Measurements from ENCODE around the gene SAC3D1.

The SAC3D1 gene

DNA sequence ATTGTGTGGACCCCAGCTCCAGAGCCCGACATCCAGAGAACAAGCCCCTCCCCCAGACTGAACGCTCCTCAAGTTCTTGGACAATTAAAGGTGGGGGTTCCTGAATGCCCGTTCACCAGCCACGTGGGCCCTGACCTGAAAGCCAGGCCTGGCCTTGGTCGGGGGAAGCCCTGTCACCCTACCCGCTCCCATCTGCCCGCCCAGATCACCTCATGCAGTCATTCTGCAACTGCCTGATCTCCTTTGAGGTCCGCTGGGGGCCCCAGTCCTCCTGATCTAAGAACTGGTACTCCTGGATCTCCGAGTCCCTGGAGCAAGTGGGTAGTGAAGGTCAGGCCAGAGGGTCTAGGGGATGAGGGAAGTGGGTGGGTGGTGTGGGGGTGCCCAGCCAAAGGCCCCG is 26.4 kb downstream of the SAC3D1 start:
- Histone ChIP-seq H3K4ac (ENCODE audit: low read depth, low read length) (no peak overlapping the region), H3K79me2 (ENCODE audit: control insufficient read depth, insufficient read depth, low read length, poor library complexity) (no peaks in the 10 kb centered on the region), H3K27me3 (ENCODE audit: insufficient read depth, low read length) (no peaks in the 10 kb centered on the region), H2BK5ac (ENCODE audit: low read depth, low read length, poor library complexity) (no peak overlapping the region), H2AFZ (ENCODE audit: insufficient read depth, low read length, poor library complexity) (no peak overlapping the region), H3K4me2 (ENCODE audit: low read length) (no peak overlapping the region), H3K27ac (ENCODE audit: low read depth, low read length) (no peak overlapping the region), H3K9me3 (ENCODE audit: insufficient read depth, low read depth, low read length) (no peaks in the 10 kb centered on the region), H4K91ac (ENCODE audit: low read depth, low read length) (no peak overlapping the region), H3K23ac (ENCODE audit: low read length) (no peak overlapping the region), H3K9ac (ENCODE audit: low read length) (no peak overlapping the region), H3K4me1 (ENCODE audit: control insufficient read depth in 1 of 2, insufficient read depth in 2 of 2, low read length in 2 of 2) (peaks cover 8 to 10% of the 10 kb centered on the region in 2 experiments), H3K4me3 (ENCODE audit: low read depth, low read length) (no peak overlapping the region), H3K14ac (ENCODE audit: low read length) (no peak overlapping the region), H2BK120ac (ENCODE audit: insufficient read depth, low read length, poor library complexity) (no peak overlapping the region), H2BK12ac (ENCODE audit: low read length) (no peak overlapping the region), H2AK5ac (ENCODE audit: low read length) (no peak overlapping the region), H3K36me3 (ENCODE audit: control insufficient read depth in 1 of 2, insufficient read depth in 2 of 2, low read length in 2 of 2) (no peaks in the 10 kb centered on the region), H3K79me1 (ENCODE audit: low read length) (no peaks in the 10 kb centered on the region), H3K18ac (ENCODE audit: low read length) (no peak overlapping the region), H4K12ac (ENCODE audit: low read depth, low read length) (no peak overlapping the region), H4K8ac (ENCODE audit: low read depth, low read length) (no peak overlapping the region)
- whole genome bisulfite sequencing (ENCODE audit: extremely low coverage, insufficient coverage, insufficient read length), result no CpG with 5 or more reads among the region's 10 CpGs
- no peak for DNase-seq

DNA sequence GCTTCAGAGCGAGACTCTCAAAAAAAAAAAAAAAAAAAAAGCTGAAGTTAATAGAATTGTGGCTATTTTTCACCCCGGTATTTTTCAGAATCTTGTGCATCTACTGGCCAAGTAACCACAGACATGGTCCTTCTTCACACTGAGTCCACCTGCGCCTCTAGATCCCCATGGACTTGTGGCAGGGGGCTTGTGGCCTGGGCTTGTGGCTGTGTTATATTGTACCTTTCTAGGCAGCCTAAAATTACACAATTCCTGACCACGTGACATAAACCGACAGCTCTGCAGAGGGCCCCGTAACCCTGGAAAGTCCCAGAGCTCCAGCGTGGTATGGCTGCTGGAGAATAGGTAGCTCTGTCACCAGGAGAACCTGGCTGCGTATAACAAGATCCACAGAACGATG is 28.2 kb downstream of the SAC3D1 start:
- Histone ChIP-seq H2BK12ac (ENCODE audit: low read length) (no peak overlapping the region), H3K27ac (ENCODE audit: low read depth, low read length) (no peak overlapping the region), H3K4me3 (ENCODE audit: low read depth, low read length) (no peak overlapping the region), H3K18ac (ENCODE audit: low read length) (no peak overlapping the region), H2BK5ac (ENCODE audit: low read depth, low read length, poor library complexity) (no peak overlapping the region), H4K12ac (ENCODE audit: low read depth, low read length) (no peak overlapping the region), H3K9me3 (ENCODE audit: insufficient read depth, low read depth, low read length) (no peaks in the 10 kb centered on the region), H3K36me3 (ENCODE audit: control insufficient read depth in 1 of 2, insufficient read depth in 2 of 2, low read length in 2 of 2) (no peaks in the 10 kb centered on the region), H3K9ac (ENCODE audit: low read length) (no peak overlapping the region), H3K4me2 (ENCODE audit: low read length) (no peak overlapping the region), H4K91ac (ENCODE audit: low read depth, low read length) (no peak overlapping the region), H3K79me1 (ENCODE audit: low read length) (no peaks in the 10 kb centered on the region), H2AK5ac (ENCODE audit: low read length) (no peak overlapping the region), H3K14ac (ENCODE audit: low read length) (no peak overlapping the region), H2AFZ (ENCODE audit: insufficient read depth, low read length, poor library complexity) (no peak overlapping the region), H3K27me3 (ENCODE audit: insufficient read depth, low read length) (no peaks in the 10 kb centered on the region), H3K4ac (ENCODE audit: low read depth, low read length) (no peak overlapping the region), H2BK120ac (ENCODE audit: insufficient read depth, low read length, poor library complexity) (no peak overlapping the region), H4K8ac (ENCODE audit: low read depth, low read length) (no peak overlapping the region), H3K79me2 (ENCODE audit: control insufficient read depth, insufficient read depth, low read length, poor library complexity) (no peaks in the 10 kb centered on the region), H3K23ac (ENCODE audit: low read length) (no peak overlapping the region), H3K4me1 (ENCODE audit: control insufficient read depth in 1 of 2, insufficient read depth in 2 of 2, low read length in 2 of 2) (peaks cover 8 to 10% of the 10 kb centered on the region in 2 experiments)
- DNase-seq, result no peak
- WGBS (ENCODE audit: extremely low coverage, insufficient coverage, insufficient read length), result no CpG with 5 or more reads among the region's 9 CpGs

DNA sequence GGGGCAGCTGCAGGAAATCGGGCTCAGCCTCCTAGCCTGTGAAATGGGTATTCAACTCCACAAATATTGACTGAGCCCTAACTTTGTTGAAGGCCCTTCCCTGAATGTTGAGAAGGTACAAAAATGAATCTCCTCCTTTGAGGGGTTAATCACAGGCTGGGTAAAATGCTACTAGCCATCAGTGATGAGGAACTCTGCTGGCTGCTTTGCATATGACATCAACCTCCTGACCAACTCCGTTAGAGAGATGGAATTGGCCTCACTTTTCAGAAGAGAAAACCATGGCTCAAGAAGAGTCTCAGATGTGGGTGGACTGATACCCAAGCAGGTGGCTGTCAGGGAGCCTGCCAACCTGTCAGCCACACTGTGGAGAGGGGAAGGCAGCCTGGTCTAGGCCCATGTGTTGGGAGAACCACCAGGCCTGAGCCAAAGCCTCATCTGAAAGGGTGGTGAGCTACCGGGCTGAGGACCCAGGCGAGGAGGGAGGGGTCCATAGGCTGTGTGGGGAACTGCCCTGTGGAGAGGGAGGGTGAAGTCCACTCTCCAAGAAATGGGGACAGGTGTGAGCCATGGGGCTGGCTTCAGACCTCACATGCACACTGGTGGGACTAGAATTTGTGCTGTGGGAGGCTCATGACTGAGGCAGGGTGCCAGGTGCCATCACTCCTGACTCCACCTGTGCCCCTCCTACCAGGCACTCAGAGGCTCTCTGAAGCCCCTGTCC is 31.1 kb downstream of the SAC3D1 start:
- Histone ChIP-seq H3K79me1 (ENCODE audit: low read length) (no peaks in the 10 kb centered on the region), H4K12ac (ENCODE audit: low read depth, low read length) (no peak overlapping the region), H2BK12ac (ENCODE audit: low read length) (no peak overlapping the region), H2BK5ac (ENCODE audit: low read depth, low read length, poor library complexity) (no peak overlapping the region), H2BK120ac (ENCODE audit: insufficient read depth, low read length, poor library complexity) (no peak overlapping the region), H3K9me3 (ENCODE audit: insufficient read depth, low read depth, low read length) (no peaks in the 10 kb centered on the region), H2AFZ (ENCODE audit: insufficient read depth, low read length, poor library complexity) (no peak overlapping the region), H3K14ac (ENCODE audit: low read length) (no peak overlapping the region), H3K23ac (ENCODE audit: low read length) (no peak overlapping the region), H3K18ac (ENCODE audit: low read length) (no peak overlapping the region), H2AK5ac (ENCODE audit: low read length) (no peak overlapping the region), H3K27me3 (ENCODE audit: insufficient read depth, low read length) (no peaks in the 10 kb centered on the region), H3K9ac (ENCODE audit: low read length) (no peak overlapping the region), H3K4me2 (ENCODE audit: low read length) (no peak overlapping the region), H3K79me2 (ENCODE audit: control insufficient read depth, insufficient read depth, low read length, poor library complexity) (no peaks in the 10 kb centered on the region), H3K4me3 (ENCODE audit: low read depth, low read length) (no peak overlapping the region), H4K91ac (ENCODE audit: low read depth, low read length) (no peak overlapping the region), H3K4me1 (ENCODE audit: control insufficient read depth in 1 of 2, insufficient read depth in 2 of 2, low read length in 2 of 2) (no peaks in the 10 kb centered on the region), H4K8ac (ENCODE audit: low read depth, low read length) (no peak overlapping the region), H3K4ac (ENCODE audit: low read depth, low read length) (no peak overlapping the region), H3K27ac (ENCODE audit: low read depth, low read length) (no peak overlapping the region), H3K36me3 (ENCODE audit: control insufficient read depth in 1 of 2, insufficient read depth in 2 of 2, low read length in 2 of 2) (peaks cover 5 to 6% of the 10 kb centered on the region in 2 experiments)
- WGBS (ENCODE audit: extremely low coverage, insufficient coverage, insufficient read length), result no CpG with 5 or more reads among the region's 4 CpGs
- no peak for DNase-seq

DNA sequence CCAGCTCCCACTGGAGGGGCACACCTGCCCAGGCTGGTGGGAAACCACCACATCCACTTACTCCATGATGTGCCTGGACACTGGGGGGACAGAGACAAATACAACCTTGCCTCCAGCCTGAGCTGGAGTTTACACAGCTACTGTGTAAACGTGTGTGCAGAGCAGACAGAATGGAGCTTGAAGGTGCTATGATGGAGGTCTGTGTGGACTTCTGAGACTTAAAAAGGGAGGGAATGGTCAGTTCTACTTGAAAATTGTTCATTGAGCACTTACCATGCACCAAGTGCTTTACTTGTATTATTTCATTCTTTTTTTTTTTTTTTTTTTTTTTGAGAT is 31.6 kb downstream of the SAC3D1 start:
- Histone ChIP-seq H3K4ac (ENCODE audit: low read depth, low read length) (no peak overlapping the region), H3K4me3 (ENCODE audit: low read depth, low read length) (no peak overlapping the region), H3K4me2 (ENCODE audit: low read length) (no peak overlapping the region), H3K27me3 (ENCODE audit: insufficient read depth, low read length) (no peaks in the 10 kb centered on the region), H3K9me3 (ENCODE audit: insufficient read depth, low read depth, low read length) (no peaks in the 10 kb centered on the region), H4K8ac (ENCODE audit: low read depth, low read length) (no peak overlapping the region), H4K91ac (ENCODE audit: low read depth, low read length) (no peak overlapping the region), H2AK5ac (ENCODE audit: low read length) (no peak overlapping the region), H2BK12ac (ENCODE audit: low read length) (no peak overlapping the region), H3K18ac (ENCODE audit: low read length) (no peak overlapping the region), H3K79me1 (ENCODE audit: low read length) (no peaks in the 10 kb centered on the region), H2AFZ (ENCODE audit: insufficient read depth, low read length, poor library complexity) (no peak overlapping the region), H2BK120ac (ENCODE audit: insufficient read depth, low read length, poor library complexity) (no peak overlapping the region), H3K27ac (ENCODE audit: low read depth, low read length) (no peak overlapping the region), H3K36me3 (ENCODE audit: control insufficient read depth in 1 of 2, insufficient read depth in 2 of 2, low read length in 2 of 2) (peaks cover 9 to 10% of the 10 kb centered on the region in 2 experiments), H3K9ac (ENCODE audit: low read length) (no peak overlapping the region), H3K79me2 (ENCODE audit: control insufficient read depth, insufficient read depth, low read length, poor library complexity) (no peaks in the 10 kb centered on the region), H3K23ac (ENCODE audit: low read length) (no peak overlapping the region), H3K4me1 (ENCODE audit: control insufficient read depth in 1 of 2, insufficient read depth in 2 of 2, low read length in 2 of 2) (no peaks in the 10 kb centered on the region), H4K12ac (ENCODE audit: low read depth, low read length) (no peak overlapping the region), H2BK5ac (ENCODE audit: low read depth, low read length, poor library complexity) (no peak overlapping the region), H3K14ac (ENCODE audit: low read length) (no peak overlapping the region)
- DNase-seq, result no peak
- WGBS (ENCODE audit: extremely low coverage, insufficient coverage, insufficient read length), result no CpG with 5 or more reads among the region's 1 CpG
